ENCODE data around the gene PRRC2A.

PRRC2A gene

DNA sequence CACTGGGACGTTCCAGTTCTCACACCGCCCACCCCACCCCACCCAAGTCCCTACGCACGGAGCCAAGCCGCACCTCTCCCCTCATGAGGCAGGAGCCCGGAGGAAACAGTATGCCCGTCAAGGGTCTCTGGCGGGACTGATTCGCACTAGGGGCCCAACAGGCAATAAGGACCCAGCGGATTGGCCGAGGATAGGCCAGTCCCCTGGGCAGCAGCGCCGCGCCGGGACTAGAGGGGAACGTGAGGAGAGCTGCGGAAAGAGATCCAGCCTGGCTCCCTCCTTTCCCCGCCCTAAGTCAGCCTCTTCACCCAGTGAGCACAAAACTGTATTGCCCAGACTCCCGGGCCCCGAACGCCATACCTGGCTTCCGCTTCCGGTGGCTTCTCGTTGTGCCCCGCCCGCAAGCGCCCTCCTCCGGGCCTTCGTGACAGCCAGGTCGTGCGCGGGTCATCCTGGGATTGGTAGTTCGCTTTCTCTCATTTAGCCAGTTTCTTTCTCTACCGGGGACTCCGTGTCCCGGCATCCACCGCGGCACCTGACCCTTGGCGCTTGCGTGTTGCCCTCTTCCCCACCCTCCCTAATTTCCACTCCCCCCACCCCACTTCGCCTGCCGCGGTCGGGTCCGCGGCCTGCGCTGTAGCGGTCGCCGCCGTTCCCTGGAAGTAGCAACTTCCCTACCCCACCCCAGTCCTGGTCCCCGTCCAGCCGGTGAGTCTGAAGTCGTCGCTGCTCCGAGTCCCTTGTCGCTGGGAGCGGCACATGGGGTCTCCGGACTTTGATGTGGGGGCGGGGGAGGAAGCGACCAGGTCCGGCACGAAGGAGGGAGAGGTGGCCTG is 45.2 kb downstream of the PRRC2A start, which contains the start of gene CSNK2B:
CSNK2B (plus strand) TSS at position 580 of the 836 bp plus-strand sequence. CDS start 752 bp downstream, outside the sequence.
- peak; percentile 98 for DNase-seq (ENCODE audit: low read depth, low spot score)

DNA sequence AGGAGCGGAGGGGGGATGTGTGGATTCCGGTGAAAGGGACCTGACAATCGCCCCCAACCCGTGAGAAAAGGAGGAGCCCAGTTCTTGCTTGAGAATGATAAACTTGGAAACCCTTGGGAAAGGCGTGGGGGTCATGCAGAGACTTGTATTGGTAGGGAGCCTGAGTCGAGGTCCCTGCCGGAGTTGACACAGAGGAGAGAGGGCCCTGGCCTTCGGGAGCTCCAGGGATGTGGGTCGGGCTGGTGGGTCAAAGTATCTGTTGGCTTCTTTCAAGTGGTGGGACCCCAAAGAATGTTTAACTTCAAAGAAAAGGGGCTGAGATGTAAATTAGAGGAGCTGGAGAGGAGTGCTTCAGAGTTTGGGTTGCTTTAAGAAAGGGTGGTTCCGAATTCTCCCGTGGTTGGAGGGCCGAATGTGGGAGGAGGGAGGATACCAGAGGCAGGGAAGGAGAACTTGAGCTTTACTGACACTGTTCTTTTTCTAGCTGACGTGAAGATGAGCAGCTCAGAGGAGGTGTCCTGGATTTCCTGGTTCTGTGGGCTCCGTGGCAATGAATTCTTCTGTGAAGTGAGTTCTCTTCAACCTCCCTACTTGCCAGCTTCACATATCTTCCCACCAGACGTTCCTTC is 45.9 kb downstream of the PRRC2A start:
- DNase-seq (ENCODE audit: low read depth, low spot score): peak; percentile 20

DNA sequence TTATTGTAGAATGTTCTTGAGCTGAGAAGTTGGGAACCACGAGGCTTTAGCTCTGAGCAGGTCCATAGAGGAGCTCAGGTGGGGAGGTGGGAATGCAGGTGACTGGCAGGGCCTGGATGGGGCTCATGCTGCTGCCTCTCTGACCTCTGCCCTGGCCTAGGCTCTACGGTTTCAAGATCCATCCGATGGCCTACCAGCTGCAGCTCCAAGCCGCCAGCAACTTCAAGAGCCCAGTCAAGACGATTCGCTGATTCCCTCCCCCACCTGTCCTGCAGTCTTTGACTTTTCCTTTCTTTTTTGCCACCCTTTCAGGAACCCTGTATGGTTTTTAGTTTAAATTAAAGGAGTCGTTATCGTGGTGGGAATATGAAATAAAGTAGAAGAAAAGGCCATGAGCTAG is 49.2 kb downstream of the PRRC2A start, which contains the start of gene LY6G5B:
LY6G5B (plus strand) TSS at position 301 of the 400 bp plus-strand sequence. CDS start 975 bp downstream, outside the sequence.
- no peak for DNase-seq (ENCODE audit: low read depth, low spot score)

DNA sequence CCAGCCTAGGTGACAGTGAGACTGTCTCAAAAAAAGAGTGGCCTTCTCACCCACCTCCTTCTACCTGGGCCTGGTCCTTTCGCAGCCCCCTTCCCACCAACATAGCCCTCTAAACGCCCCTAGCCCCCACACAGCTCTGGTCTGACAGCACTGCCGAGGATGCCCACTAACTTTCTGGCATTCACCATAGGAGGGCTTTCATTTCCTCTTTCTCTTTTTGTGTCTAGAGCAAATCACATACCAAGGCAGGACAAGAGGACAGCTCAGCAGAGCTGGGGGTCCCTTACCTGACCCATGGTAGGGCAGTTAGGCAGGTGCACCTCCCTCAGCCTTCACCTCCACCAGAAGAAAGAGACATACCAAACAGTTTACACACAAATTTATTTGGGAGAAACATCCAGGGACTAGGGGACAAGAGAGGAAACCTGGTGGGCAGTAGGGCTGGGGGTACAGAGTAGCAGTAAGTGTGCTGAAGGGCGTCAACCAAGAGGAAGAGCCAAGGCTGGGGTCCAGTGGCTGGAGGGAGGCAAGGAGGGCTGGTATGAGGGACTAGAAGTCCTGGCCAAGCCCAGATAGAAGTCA is 55.9 kb downstream of the PRRC2A start:
- DNase-seq (ENCODE audit: low read depth, low spot score): no peak

DNA sequence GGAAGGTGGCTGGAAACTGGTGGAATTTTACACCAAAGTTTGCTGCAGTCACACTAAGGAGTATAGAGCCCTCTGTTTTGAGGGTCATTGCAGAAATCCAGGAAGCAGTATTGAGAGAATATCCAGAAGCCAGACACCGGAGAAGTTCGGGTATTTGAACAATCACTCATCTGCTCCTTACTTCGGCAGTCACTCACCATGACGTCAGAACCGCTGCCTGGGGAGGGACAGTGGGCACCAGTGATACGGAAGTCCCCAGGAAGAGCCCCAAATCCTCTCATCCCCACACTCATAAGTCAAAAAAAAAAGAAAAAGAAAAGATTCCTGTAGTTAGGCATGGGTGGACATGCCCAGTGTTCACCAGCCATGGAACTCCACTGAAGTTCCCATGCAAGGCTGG is 56.4 kb downstream of the PRRC2A start:
- no peak for DNase-seq (ENCODE audit: low read depth, low spot score)

DNA sequence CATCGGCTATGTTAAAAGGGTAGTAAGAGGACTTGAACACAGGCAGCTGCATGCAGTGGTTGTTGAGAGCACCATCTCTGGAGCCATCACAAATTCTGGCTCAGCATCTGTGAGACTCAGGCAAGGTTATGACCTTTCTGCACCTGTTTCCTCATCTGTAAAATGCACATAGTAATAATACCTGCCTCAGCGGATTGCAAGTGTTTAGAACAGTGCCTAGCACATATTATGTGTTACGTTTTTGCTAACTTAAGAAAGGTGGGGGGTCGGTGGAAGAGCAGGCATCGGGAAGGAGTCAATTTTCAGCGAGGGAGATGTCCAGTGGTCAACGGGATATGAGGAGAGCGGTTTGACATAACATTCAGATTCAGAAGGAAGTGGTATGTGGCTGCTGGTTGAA is 57.4 kb downstream of the PRRC2A start:
- DNase-seq (ENCODE audit: low read depth, low spot score): no peak

DNA sequence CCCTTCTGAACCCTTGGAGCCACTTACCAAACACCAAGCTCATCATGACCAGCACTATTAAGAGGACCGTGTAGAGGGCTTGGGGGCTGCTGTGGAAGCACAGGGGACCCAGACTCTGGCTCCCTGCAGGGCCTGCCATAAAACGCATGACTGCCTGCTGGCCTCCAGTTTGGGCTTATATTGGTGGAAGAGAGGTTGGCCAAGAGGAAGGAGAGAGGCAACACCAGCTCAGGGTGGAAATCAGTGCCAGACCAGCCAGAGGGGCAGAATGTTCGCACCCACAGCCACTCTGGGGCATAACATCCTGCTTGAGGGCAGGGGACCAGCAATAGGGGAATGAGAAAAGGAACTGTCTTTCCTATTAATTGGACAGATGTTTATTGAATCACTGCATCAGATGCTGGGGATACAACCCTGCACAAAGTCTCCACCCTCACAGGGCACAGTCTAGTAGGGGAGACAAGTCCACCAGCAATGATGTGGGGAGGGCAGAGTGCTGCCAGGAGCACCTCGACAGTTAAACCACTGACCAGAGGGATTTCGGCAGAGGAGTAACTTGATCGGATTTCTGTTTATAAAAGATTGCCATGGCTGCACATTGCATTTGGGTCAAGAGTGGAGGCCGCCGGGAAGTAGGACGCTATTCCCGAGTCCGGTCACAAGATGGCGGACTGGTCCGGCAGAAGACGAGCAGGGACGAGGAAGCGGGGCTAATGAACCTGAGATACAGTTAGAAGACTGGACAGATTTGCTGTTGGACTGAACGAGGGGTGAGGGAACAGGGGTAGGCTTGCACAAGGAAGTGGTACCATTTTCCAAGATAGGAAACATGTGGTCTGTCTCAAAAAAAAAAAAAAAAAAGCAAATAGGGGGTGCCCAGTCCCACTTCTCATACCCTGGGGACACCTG is 60.0 kb downstream of the PRRC2A start, which contains the start of gene LY6G5C:
LY6G5C (minus strand) TSS at position 842 of the 909 bp plus-strand sequence; CDS start at position 148, 694 bp downstream.
- peak; percentile 85 for DNase-seq (ENCODE audit: low read depth, low spot score)

DNA sequence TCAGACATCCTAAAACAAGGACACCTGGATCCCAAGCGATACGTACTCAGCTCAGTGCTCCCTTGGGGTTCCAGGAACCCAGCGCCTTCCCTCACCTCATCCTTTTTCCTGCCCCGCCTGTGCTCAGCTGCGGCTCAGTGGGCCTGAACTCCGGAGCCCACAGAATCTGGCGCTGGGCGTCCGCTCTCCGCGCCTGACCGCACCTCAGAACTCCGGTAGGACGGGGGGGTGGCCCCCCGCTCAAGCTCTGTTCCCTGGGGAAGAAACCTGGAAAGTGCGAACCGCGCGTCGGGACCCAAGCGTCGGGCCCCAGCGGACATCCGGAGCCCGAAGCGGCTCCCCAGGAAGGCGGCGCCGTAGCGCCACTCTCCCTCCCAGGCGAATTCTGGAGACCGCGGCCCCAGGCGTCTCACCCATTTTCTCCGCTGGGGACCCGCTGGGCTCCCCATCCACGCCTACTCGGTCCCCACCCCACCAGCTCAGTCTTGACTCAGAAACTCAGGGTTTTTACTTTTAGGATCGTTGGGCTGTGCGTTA is 60.7 kb downstream of the PRRC2A start:
- peak; percentile 54 for DNase-seq (ENCODE audit: low read depth, low spot score)

DNA sequence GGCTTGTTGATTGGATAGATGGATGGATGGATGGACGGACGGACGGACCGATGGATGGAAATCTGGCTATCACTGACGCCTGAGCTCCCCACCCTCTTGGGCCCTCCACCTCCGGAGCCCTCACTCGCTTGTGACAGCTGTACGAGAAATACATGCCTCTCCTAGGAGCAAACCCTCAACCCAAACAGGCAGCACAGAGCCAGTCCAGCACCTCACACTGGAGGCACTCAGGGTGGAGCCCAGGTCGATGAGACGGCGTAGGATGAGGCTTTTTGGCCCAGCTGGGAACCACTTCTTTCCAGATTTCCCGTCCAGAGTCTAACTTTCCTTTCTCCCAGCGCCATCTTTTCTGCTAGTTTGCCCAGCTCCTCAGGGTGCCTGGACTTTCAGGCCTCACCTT is 63.1 kb downstream of the PRRC2A start:
- no peak for DNase-seq (ENCODE audit: low read depth, low spot score)

DNA sequence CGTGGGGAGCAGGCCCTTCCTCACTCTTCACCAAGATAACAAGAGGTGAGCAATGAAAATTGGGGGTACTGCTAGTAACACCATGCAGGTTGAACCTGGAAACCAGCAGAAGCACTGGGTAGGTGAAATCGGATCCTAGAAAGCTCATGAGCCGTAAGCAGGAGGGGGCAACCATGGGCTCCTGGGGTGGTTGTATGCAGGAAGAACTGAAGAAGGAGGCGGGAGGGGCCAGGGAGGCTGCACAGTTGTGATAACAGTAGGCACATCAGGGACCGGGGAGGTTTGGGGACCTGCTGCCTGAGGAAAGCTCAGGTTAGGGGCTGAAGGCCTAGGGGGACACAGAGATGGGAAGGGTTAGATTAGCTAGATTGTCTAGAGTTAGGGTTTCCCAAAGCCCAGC is 66.0 kb downstream of the PRRC2A start:
- no peak for DNase-seq (ENCODE audit: low read depth, low spot score)

DNA sequence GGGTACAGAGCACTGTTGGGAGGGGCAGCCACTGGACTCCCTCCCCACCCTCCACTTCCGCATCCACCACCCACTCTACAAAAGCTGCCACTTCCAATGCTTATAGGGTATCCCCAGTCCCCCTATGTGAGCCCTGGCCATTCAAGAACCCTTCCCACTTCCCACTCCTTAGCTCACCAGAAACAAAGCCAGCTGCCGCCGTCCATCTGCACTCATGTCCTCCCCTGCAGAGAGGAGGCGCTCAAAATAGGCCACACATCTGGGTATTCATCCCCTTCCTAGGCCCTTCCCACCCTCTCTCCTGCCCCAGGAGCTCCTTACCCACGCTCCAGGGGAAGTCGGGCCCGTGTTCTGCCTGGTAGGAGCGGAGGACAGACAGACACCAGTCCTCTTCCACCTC is 66.8 kb downstream of the PRRC2A start:
- no peak for DNase-seq (ENCODE audit: low read depth, low spot score)

Data from ELF-1 (cell line).